IPS-15b (cell line): Measurements from ENCODE around the gene PFDN1.

Experiments used
- H3K27me3 ChIP-seq: one replicate; pipeline ENCODE4 v1.6.1; 2013; ENCODE audit warnings: low read length; ENCODE audit not compliant: control insufficient read depth, insufficient read depth
- H3K36me3 ChIP-seq: one replicate; pipeline ENCODE4 v1.6.1; 2013; ENCODE audit warnings: low read length; ENCODE audit not compliant: control insufficient read depth, insufficient read depth
- H3K4me1 ChIP-seq: one replicate; pipeline ENCODE4 v1.6.1; 2013; ENCODE audit warnings: mild to moderate bottlenecking, low read length; ENCODE audit not compliant: control insufficient read depth, insufficient read depth
- H3K4me3 ChIP-seq: one replicate; pipeline ENCODE4 v1.5.1; 2013; ENCODE audit warnings: low read depth, low read length
- H3K9ac ChIP-seq: one replicate; pipeline ENCODE4 v1.6.1; 2013; ENCODE audit warnings: low read depth, mild to moderate bottlenecking, low read length
- H3K9me3 ChIP-seq: one replicate; pipeline ENCODE4 v1.6.1; 2013; ENCODE audit warnings: mild to moderate bottlenecking, low read length; ENCODE audit not compliant: control insufficient read depth, insufficient read depth

The PFDN1 gene

GRCh38 chr5:140342287-140342686 lies 39.4 kb upstream of the PFDN1 start:
- no peak overlapping the region for H3K9ac ChIP-seq
- H3K4me3 ChIP-seq = no peak overlapping the region
- H3K4me1 ChIP-seq = peaks cover 10% of the 10 kb centered on the region
- peaks cover 12% of the 10 kb centered on the region for H3K27me3 ChIP-seq
- H3K9me3 ChIP-seq = no peaks in the 10 kb centered on the region
- H3K36me3 ChIP-seq = no peaks in the 10 kb centered on the region

- Histone ChIP-seq H3K4me1 (peaks cover 5% of the 10 kb centered on the region), H3K4me3 (no peak overlapping the region), H3K36me3 (no peaks in the 10 kb centered on the region), H3K9me3 (no peaks in the 10 kb centered on the region), H3K9ac (no peak overlapping the region), H3K27me3 (peaks cover 12% of the 10 kb centered on the region)
Observed at GRCh38 chr5:140341591-140341990, 38.7 kb upstream of the PFDN1 start.

GRCh38 chr5:140340605-140341121 lies 37.8 kb upstream of the PFDN1 start:
- Histone ChIP-seq H3K4me3 (no peak overlapping the region), H3K9me3 (no peaks in the 10 kb centered on the region), H3K36me3 (no peaks in the 10 kb centered on the region), H3K9ac (no peak overlapping the region), H3K4me1 (peaks cover 5% of the 10 kb centered on the region), H3K27me3 (peaks cover 10% of the 10 kb centered on the region)

GRCh38 chr5:140339636-140340035 lies 36.7 kb upstream of the PFDN1 start:
- H3K27me3 ChIP-seq = no peaks in the 10 kb centered on the region
- H3K9me3 ChIP-seq = no peaks in the 10 kb centered on the region
- H3K9ac ChIP-seq = no peak overlapping the region
- no peak overlapping the region for H3K4me3 ChIP-seq
- no peaks in the 10 kb centered on the region for H3K4me1 ChIP-seq
- H3K36me3 ChIP-seq = no peaks in the 10 kb centered on the region

- H3K27me3 ChIP-seq = no peaks in the 10 kb centered on the region
- no peak overlapping the region for H3K9ac ChIP-seq
- no peaks in the 10 kb centered on the region for H3K4me1 ChIP-seq
- no peak overlapping the region for H3K4me3 ChIP-seq
- no peaks in the 10 kb centered on the region for H3K36me3 ChIP-seq
- no peaks in the 10 kb centered on the region for H3K9me3 ChIP-seq
Observed at GRCh38 chr5:140338908-140339307, 36.0 kb upstream of the PFDN1 start.

- Histone ChIP-seq H3K27me3 (no peaks in the 10 kb centered on the region), H3K4me1 (no peaks in the 10 kb centered on the region), H3K9me3 (no peaks in the 10 kb centered on the region), H3K9ac (no peak overlapping the region), H3K4me3 (no peak overlapping the region), H3K36me3 (no peaks in the 10 kb centered on the region)
Observed at GRCh38 chr5:140338336-140338735, 35.4 kb upstream of the PFDN1 start.

GRCh38 chr5:140337880-140338279 lies 35.0 kb upstream of the PFDN1 start:
- H3K4me3 ChIP-seq = no peak overlapping the region
- H3K9ac ChIP-seq = no peak overlapping the region
- no peaks in the 10 kb centered on the region for H3K9me3 ChIP-seq
- no peaks in the 10 kb centered on the region for H3K4me1 ChIP-seq
- no peaks in the 10 kb centered on the region for H3K36me3 ChIP-seq
- no peaks in the 10 kb centered on the region for H3K27me3 ChIP-seq

GRCh38 chr5:140336388-140336787 lies 33.5 kb upstream of the PFDN1 start:
- Histone ChIP-seq H3K27me3 (no peaks in the 10 kb centered on the region), H3K36me3 (no peaks in the 10 kb centered on the region), H3K9me3 (no peaks in the 10 kb centered on the region), H3K9ac (no peak overlapping the region), H3K4me1 (no peaks in the 10 kb centered on the region), H3K4me3 (no peak overlapping the region)

- H3K9me3 ChIP-seq = no peaks in the 10 kb centered on the region
- H3K4me3 ChIP-seq = no peak overlapping the region
- peaks cover 4% of the 10 kb centered on the region for H3K4me1 ChIP-seq
- H3K27me3 ChIP-seq = no peaks in the 10 kb centered on the region
- no peak overlapping the region for H3K9ac ChIP-seq
- no peaks in the 10 kb centered on the region for H3K36me3 ChIP-seq
Observed at GRCh38 chr5:140331638-140332037, 28.7 kb upstream of the PFDN1 start.

- Histone ChIP-seq H3K27me3 (no peaks in the 10 kb centered on the region), H3K9me3 (no peaks in the 10 kb centered on the region), H3K4me1 (peaks cover 4% of the 10 kb centered on the region), H3K4me3 (no peak overlapping the region), H3K9ac (no peak overlapping the region), H3K36me3 (no peaks in the 10 kb centered on the region)
Observed at GRCh38 chr5:140329739-140330481, 27.0 kb upstream of the PFDN1 start.

- no peaks in the 10 kb centered on the region for H3K27me3 ChIP-seq
- no peak overlapping the region for H3K9ac ChIP-seq
- no peaks in the 10 kb centered on the region for H3K36me3 ChIP-seq
- no peak overlapping the region for H3K4me3 ChIP-seq
- H3K9me3 ChIP-seq = no peaks in the 10 kb centered on the region
- peaks cover 4% of the 10 kb centered on the region for H3K4me1 ChIP-seq
Observed at GRCh38 chr5:140328036-140328764, 25.3 kb upstream of the PFDN1 start.

GRCh38 chr5:140327589-140327988 lies 24.7 kb upstream of the PFDN1 start:
- no peaks in the 10 kb centered on the region for H3K27me3 ChIP-seq
- peaks cover 4% of the 10 kb centered on the region for H3K4me1 ChIP-seq
- H3K36me3 ChIP-seq = no peaks in the 10 kb centered on the region
- no peak overlapping the region for H3K9ac ChIP-seq
- no peak overlapping the region for H3K4me3 ChIP-seq
- H3K9me3 ChIP-seq = no peaks in the 10 kb centered on the region
